ENCODE results near the gene LMO2.

DNA sequence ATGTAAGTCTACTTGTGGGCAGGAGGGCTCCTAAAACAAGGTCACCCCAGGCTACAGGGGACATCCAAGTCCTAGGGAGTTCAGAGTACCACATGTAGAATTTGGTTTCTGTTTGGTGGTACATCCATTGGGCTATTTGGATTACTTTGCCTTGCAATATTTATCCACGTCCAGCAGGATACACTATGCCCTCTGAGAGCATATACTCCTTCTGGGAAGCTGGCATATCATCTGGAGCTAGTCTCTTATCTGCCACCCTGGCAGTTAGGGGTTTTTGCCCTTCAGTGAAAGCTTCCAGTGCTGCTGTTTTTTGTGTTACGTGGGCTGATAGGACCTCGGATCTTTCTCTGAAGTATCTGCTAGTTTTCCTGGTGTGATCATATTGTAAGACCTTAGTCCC, 7.3 kb downstream of the LMO2 start:
- TF ChIP-seq OSR1 (CRISPR knock-in tag; IDR thresholded peaks at IDR 0.05): no peak
- TF ChIP-seq, protein P1, sequence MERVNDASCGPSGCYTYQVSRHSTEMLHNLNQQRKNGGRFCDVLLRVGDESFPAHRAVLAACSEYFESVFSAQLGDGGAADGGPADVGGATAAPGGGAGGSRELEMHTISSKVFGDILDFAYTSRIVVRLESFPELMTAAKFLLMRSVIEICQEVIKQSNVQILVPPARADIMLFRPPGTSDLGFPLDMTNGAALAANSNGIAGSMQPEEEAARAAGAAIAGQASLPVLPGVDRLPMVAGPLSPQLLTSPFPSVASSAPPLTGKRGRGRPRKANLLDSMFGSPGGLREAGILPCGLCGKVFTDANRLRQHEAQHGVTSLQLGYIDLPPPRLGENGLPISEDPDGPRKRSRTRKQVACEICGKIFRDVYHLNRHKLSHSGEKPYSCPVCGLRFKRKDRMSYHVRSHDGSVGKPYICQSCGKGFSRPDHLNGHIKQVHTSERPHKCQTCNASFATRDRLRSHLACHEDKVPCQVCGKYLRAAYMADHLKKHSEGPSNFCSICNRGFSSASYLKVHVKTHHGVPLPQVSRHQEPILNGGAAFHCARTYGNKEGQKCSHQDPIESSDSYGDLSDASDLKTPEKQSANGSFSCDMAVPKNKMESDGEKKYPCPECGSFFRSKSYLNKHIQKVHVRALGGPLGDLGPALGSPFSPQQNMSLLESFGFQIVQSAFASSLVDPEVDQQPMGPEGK (CRISPR knock-in tag; IDR thresholded peaks at IDR 0.05; ENCODE audit: borderline replicate concordance): no peak
- TF ChIP-seq ZNF565 (CRISPR knock-in tag; conservative IDR thresholded peaks at IDR 0.05; ENCODE audit: low read depth): no peak
- TF ChIP-seq, protein P2, sequence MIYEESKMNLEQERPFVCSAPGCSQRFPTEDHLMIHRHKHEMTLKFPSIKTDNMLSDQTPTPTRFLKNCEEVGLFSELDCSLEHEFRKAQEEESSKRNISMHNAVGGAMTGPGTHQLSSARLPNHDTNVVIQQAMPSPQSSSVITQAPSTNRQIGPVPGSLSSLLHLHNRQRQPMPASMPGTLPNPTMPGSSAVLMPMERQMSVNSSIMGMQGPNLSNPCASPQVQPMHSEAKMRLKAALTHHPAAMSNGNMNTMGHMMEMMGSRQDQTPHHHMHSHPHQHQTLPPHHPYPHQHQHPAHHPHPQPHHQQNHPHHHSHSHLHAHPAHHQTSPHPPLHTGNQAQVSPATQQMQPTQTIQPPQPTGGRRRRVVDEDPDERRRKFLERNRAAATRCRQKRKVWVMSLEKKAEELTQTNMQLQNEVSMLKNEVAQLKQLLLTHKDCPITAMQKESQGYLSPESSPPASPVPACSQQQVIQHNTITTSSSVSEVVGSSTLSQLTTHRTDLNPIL (CRISPR knock-in tag; IDR thresholded peaks at IDR 0.05; ENCODE audit: low read depth): no peak
- TF ChIP-seq GLIS3 (CRISPR knock-in tag; IDR thresholded peaks at IDR 0.05): no peak
- TF ChIP-seq ZFP3 (CRISPR knock-in tag; IDR thresholded peaks at IDR 0.05): no peak
- no peak for TF ChIP-seq RARB (CRISPR knock-in tag; IDR thresholded peaks at IDR 0.05)
- no peak for TF ChIP-seq ARNTL (CRISPR knock-in tag; IDR thresholded peaks at IDR 0.05; ENCODE audit: borderline replicate concordance, low read depth)
- TF ChIP-seq ZFP30 (CRISPR knock-in tag; IDR thresholded peaks at IDR 0.05): no peak
- TF ChIP-seq ZNF70 (CRISPR knock-in tag; IDR thresholded peaks at IDR 0.05): no peak
